ENCODE results near the gene DDIT4. TPM values are rescaled to one million over a fixed set of nuclear protein-coding genes. Genes with fewer than 3 reads are reported as not detected.

DDIT4 gene
- total and polyA plus RNA-seq, 9 of the 15 experiments (the other 6 are each of a cell fraction or from before 2014, with no cell fraction given) = 8.2 to 675 (median 159) TPM

- TF ChIP-seq PRDM10 (IDR thresholded peaks at IDR 0.05; ENCODE audit: partially characterized antibody) (peak; percentile 70), RBFOX2 (IDR thresholded peaks at IDR 0.05; ENCODE audit: low read depth, low read length) (peak; percentile 58), POLR3A (IDR thresholded peaks at IDR 0.05; ENCODE audit: borderline replicate concordance, extremely low read depth, insufficient read depth, insufficient read length) (no peak), SMAD4 (CRISPR knock-in tag; conservative IDR thresholded peaks at IDR 0.05) (peak; percentile 76), ZFP30 (CRISPR knock-in tag; IDR thresholded peaks at IDR 0.05; ENCODE audit: borderline replicate concordance) (no peak), ZNF77 (CRISPR knock-in tag; IDR thresholded peaks at IDR 0.05) (no peak), SREBF2 (CRISPR knock-in tag; IDR thresholded peaks at IDR 0.05) (no peak), MCM3 (IDR thresholded peaks at IDR 0.05) (no peak), ZBTB43 (CRISPR knock-in tag; IDR thresholded peaks at IDR 0.05) (no peak), ARID2 (IDR thresholded peaks at IDR 0.05) (peak; percentile 5; the same call in 1 of the 2 replicates), MGA (IDR thresholded peaks at IDR 0.05) (no peak; the same call in 1 of the 2 replicates)
Observed at GRCh38 chr10:72254813-72255568, 18.7 kb upstream of the DDIT4 start (continued).
